GM18858 (cell line): Measurements from ENCODE around the gene TMEM250.

Experiments
- ATAC-seq: cut with Tn5 transposase; IDR thresholded peaks from one replicate; pipeline ENCODE4 v1.9.1; 2021; ENCODE audit not compliant: unreplicated experiment

TMEM250 gene

DNA sequence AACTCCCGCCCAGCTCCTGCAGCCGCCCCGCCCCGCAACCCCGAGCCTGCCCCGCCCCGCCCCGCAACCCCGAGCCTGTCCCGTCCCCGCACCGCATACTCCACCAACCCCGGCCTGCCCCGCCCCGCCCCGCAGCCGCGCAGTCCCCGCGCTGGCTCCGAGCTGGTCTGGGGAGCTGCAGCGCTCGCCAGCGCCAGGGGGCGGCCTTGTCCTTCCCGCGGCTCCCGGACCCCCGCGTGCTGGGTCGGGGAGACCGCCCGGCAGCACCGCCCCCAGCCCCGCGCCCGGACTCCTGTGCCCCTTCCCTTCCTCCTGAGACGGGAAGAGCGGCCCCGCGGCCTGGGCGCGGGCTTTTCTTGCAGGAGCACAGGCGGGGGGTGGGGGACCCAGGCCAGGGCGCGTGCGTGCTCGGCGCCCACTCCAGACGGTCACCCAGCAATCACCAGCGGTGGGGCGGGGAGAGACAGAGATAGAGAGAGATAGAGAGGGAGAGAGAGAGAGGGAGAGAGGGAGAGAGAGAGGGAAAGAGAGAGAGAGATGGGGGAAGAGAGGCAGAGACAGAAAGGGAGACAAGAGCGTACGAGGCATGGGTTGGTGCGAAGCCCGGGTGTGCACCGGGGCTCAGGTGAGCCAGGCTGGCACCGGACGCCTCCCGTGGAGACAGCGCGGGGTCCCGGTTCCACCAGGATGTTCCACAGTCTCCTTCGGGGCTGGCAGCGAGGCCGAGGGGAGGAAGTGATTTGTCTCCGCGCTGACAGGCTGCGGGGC, 14.7 kb upstream of the TMEM250 start:
- no peak for ATAC-seq

GRCh38 chr9:136132512-136133050, 13.9 kb upstream of the TMEM250 start:
- ATAC-seq: no peak

DNA sequence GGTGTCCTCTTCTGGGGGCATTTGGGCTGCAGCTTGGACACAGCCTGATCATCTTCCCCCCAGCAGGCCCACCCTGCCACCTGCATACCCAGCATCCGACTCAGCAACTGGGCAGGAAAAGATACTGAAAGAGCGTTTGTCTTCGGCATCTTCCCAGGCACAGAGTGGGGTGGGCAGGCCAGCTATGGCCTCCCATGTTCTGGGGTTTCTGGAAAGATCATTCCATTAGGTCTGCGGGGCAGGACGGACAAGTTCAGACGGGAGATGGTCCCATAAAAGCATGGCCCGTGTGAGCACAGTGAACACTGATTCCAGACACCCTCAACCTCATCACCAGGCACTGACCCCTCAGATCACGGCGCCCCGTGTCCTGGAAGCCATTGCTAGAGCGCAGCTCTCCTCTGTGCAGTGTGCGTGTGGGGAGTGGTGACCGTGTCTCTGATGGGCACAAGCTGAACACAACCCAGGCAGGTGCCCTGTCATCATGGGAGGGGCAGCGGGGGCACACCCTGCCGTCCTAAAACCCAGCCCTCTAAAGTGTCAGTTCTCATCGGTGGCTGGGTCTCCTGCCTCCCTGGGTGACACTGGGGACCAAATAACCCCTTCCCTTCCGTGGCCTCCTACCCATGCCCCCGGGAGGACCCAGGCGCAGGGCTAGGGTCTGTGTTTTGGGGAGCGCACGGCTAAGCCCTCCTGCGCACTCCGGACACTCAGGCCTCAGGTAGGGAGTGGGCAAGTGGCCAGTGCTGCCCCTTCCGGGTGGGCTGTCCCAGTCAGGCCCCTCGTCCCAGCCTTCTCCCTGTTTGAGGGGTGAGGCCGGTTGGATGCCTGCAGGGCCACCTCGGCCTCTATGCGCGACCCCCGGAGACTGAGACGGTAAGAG, 13.2 kb upstream of the TMEM250 start:
- ATAC-seq: no peak

DNA sequence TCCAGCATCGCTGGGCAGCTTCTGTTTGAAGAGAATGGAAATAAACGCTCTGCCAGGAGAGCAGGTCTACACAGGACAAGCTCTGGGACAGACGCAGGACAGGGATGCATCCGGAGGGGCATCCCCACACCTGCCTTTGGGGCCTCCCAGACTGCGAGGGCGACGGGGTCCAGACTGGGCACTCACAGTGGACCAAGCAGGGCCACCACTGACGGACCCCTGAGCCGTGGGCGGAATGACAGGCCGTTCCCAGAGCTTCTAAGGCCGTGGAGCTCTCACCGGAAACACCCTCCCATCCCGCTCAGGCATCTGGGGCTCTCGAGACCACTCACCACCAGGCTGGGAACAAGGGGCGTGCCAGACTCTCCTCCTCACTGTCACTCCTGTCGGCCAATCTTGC, 10.5 kb upstream of the TMEM250 start:
- no peak for ATAC-seq

DNA sequence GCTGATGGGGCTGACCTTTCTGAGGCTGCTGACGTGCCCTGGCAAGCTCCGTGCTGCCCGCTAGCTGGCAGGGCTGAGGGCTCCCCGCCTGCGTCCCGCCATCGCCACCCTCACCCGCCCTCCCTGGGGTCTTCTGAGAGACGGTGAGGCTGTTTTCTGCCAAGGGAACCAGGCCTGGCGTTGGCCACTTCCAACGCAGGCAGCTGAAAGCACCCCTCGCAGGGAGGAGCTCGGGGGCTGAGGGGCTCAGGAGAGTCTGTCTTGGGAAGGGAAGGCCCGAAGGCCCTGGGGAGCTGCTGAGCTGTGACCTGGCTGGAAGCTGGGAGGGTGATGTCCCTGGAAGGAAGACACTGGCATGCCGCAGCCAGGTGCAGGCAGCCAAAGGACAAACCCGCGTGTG, 9.8 kb upstream of the TMEM250 start:
- ATAC-seq: no peak

DNA sequence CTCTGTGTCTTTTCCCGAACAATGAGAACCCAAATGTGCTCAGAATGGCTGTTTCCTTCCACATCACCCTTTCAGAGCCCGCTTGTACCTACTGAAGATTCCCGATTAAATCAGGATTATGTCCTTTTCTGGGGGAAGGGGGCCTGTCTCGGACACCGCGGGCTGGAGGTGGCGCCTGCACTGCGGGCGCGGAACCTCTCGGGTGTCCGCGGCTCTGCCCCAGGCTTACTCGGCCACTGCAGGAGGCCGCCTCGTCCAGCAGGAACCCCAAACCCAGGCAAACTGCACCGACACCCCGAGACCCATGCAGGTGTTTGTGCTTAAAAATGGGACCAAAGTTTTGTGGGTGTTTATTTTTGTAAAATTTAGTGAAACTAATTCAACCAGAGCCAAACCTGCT, 8.6 kb upstream of the TMEM250 start:
- no peak for ATAC-seq

DNA sequence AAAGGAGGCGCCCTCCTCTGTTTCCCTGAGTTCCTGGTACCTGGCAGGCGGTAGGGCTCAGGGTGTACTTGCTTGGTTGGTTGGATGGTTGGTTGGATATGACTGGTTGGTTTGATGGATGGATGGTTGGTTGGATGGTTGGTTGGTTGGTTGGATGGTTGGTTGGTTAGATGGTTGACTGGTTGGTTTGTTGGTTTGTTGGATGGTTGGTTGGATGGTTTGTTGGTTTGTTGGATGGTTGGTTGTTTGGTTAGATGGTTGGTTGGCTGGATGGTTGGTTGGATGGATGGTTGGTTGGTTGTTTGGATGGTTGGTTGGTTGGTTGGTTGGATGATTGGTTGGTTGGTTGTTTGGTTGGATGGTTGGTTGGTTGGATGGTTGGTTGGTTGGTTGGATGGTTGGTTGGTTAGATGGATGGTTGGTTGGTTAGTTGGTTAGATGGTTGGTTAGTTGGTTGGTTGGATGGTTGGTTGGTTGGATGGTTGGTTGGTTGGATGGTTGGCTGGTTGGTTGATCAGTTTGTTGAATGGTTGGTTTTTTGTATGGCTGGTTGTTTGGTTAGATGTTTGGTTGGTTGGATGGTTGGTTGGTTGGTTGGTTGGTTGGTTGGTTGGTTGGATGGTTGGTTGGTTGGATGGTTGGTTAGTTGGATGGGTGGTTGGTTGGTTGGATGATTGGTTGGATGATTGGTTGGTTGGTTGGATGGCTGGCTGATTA, 6.5 kb upstream of the TMEM250 start:
- ATAC-seq: no peak

GRCh38 chr9:136122425-136123383, 4.0 kb upstream of the TMEM250 start:
- ATAC-seq: no peak

DNA sequence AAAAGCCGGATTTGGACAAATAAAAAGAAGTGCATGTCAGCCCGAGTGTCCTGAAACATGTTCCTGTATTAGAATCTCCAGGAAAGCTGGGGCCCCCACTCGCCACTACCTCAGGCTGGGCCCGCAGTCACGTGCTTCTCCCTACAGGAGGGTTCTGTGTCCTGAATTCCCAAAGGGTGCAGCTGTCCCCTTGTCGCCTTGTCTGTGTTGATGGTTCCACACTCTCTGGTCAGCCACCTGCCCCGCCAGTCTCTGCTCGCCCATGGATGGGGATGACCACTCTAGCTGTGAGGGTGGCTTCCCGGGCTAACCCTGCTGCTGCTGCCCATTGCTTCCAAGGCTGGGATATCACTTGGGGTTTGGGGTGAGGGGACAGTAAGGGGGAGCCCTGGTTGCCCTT, 3.1 kb upstream of the TMEM250 start:
- no peak for ATAC-seq

DNA sequence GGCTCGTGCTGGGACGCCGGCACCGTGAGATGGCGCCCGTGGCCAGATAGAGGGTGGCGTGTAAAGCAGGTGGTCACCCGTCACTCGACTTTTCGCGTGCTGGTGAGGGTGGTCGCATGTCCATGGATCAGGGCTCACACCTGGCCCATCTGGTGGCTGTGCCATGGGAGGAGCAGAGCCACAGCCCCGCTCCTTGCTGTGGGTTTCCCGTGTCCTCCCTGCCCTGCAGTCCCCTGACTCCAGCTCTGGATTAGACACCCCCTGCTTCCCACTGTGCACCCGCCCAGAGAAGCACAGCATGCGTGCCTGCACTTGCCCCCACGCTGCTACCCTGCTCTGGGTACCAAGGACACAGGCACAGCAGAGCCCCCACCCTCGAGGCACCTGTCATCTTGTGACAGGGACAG, 1.8 kb upstream of the TMEM250 start:
- ATAC-seq: no peak

GRCh38 chr9:136119883-136120393, 1.3 kb upstream of the TMEM250 start:
- ATAC-seq: no peak

- ATAC-seq: no peak
These were observed 597 bp upstream of the TMEM250 start for GRCh38 chr9:136119061-136119882.

DNA sequence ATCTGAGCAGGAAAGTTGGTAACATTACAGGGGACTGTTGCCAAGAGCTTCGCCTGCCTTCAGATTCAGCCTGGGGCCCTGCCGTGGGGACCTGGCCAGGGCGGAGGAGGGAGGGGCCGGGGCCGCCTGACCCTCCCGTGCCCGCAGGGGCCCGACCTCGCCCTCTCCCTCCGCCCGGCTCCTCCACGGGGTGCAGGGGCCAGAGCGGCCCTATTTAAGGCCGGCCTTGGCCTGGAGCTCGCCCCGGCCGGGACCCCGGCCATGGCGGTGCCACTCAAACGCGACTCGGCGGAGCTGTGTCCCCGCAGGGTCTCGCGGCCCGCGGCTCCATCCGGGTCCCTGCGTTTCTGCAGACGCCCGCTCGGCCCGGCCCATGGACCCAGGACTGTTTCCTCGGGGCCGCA, 757 bp downstream of the TMEM250 start:
- ATAC-seq: peak; percentile 1

GRCh38 chr9:136117291-136117915, 1.3 kb downstream of the TMEM250 start:
- ATAC-seq: no peak

GRCh38 chr9:136116360-136117098, 2.1 kb downstream of the TMEM250 start:
- no peak for ATAC-seq

- no peak for ATAC-seq
These were observed 2.9 kb downstream of the TMEM250 start for GRCh38 chr9:136115641-136116359.

DNA sequence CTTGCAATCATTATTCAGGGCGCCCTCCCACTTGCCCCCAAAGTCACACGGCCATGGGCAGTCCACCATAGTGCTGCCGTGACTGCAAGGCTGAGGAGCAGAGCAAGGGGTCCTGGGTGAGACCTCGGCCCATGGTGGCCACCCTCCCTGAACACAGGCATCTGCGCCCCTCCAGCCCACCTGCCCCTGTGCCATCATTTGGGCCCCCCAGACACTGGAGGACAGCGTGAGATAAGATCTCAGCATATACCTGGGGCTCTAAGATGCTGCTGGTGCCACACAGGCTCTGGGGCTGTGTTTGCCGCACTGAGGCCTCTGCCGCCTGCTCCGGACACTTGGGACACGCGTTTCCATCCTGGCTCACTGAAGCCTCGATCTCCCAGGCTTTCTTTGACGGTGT, 3.5 kb downstream of the TMEM250 start:
- ATAC-seq: no peak
